OCI-M2 (cell line): ENCODE data around the gene HOXC11.

Experiments
- DNase-seq: peaks from one replicate; lab custom pipeline; 2025; ENCODE audit not compliant: unreplicated experiment; lab: John Stamatoyannopoulos, UW

Gene HOXC11

DNA sequence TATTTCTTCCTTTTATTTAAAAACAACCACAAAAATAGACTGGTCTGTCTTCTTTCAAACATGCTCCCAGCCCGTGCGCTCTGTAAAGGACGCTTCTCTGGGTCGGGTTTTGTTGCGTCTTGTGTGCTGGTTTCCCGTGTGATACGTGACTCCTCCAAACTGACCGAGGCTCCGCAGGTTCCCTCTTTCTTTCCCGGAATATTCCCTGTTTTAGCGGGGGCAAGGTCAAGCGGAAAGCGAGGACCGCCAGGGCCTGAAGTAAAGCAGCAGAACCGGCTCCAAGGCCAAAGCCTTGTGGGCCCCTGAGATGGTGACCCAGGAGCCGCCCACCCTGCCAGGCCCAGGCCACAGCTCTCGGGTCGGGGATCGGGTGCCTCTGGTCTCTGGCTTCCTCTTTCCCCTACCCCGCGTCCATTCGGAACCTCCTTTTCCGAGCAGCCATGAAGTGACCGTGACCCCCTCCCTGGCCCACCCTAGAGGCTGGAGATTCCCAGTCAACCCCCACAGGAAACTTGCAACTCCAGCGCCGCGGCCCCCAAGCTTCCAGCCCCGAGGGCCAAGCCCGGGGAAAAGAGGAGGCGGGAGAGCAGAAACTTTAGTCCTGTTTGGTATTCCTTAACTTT lies 11.1 kb downstream of the HOXC11 start:
- DNase-seq, result no peak

DNA sequence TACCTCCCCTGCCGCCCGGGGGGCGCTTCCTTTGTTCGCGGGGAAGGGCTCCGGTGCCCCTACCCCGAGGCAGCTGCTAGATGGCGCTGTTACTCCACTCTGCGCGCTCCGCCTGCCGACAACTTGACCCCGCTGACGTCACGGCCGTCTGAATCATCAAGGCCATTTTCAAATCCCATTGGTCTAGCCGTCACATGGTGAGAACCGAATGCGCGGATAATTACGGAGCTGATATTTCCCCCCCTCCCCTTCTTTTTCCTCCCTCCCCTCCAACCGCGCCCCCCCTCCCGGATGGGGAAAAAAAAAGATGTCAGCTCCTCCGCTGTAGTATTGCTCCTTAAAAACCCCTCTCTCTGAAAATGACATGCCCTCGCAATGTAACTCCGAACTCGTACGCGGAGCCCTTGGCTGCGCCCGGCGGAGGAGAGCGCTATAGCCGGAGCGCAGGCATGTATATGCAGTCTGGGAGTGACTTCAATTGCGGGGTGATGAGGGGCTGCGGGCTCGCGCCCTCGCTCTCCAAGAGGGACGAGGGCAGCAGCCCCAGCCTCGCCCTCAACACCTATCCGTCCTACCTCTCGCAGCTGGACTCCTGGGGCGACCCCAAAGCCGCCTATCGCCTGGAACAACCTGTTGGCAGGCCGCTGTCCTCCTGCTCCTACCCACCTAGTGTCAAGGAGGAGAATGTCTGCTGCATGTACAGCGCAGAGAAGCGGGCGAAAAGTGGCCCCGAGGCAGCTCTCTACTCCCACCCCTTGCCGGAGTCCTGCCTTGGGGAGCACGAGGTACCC lies 12.2 kb downstream of the HOXC11 start, which contains the start of gene HOXC10:
TSS of gene HOXC10 (plus strand) at position 246 of the 791 bp plus-strand sequence. CDS start at position 360, 114 bp downstream.
- no peak for DNase-seq

DNA sequence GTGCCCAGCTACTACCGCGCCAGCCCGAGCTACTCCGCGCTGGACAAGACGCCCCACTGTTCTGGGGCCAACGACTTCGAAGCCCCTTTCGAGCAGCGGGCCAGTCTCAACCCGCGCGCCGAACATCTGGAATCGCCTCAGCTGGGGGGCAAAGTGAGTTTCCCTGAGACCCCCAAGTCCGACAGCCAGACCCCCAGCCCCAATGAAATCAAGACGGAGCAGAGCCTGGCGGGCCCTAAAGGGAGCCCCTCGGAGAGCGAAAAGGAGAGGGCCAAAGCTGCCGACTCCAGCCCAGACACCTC lies 12.7 kb downstream of the HOXC11 start:
- no peak for DNase-seq

DNA sequence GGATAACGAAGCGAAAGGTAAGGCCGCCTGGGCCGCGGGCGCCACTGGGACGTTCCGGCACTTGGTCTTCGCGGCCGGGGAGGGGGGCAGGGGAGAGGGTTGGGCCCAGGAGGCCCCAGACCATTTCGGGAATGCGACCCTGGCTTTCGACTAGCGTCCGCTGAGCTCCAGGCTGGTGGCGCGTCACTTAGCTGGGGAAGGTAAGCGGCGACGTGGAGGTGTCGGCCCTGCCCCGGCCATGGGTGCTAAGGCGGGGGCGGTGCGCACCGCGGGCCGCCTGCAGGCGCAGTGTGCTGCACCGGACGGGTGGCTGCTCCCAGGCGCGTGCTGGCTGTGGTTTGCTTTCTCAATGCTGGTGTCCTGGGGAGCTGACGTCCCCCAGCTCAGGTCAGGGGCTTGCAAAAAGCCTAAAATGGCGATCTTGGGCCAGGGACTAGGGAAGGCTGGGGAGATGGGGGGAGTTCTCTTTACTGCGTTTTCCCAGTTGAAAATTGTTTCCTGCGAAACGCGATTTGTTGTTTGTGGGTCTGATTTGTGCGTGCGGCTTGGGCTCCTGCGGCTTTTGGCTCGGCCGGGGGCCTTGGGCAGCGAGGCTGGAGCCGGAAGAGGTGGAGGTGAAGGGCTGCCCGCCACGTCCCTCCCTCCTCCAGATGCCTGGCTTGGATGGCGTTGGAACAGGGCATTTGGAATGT lies 13.2 kb downstream of the HOXC11 start:
- DNase-seq, result no peak

DNA sequence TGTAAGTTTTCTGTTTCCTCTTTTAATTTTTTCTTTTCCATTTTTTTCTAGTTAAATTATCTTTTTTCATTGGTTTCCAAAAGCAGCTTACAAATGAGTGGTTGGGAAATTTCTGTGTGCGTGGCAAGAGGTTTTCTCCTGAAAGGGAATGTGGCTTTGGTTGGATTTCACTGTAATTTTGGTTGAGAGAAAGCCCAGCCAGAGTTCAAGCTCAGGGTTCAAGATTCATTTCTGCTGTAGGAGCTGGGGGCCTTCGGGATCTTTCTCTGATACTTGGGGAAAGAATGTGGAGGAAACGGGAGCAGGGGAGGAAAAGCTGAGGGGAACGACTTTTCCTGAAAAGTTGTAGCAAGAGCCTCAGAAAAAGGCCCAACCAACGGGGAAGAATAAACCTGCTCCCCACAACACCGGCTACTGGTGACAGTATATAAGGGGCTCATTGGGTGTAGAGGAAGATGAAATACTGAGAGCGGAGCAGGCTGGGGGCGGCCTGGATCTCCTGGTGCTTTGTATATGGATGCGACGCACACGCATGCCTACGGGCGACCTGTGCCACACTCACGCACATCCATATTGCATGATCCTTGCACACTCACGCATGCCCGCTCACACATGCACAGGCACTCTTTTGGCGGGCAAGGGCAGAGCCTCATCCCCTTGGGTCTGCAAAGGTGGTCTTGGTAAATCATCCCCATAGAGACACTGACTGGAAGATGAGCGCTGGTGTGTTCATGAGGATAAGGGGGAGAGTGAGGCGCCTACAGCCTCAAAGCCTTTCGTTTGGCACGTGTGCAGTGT lies 14.0 kb downstream of the HOXC11 start:
- no peak for DNase-seq

DNA sequence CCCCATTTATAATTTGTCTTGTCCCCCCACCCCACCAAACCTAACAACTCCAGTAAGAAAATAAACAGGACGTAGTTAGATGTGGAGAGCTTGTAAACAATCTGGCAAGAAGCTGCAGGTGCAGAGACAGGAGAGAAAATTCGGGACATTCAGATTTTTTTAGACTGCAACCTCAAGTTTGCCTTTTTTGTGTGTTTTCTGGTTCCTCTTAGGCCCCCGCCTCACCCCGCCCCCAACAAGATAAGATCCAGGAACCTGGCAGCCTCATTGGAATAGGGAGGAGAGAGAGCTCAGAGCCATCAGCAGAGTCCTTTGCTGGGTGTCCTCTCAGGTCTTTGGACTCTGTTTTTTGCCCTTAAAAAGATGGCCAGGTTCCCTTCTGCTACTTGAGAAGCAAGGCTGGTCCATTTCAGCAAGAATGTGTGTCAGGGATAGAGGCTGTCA lies 14.9 kb downstream of the HOXC11 start:
- DNase-seq, result no peak

DNA sequence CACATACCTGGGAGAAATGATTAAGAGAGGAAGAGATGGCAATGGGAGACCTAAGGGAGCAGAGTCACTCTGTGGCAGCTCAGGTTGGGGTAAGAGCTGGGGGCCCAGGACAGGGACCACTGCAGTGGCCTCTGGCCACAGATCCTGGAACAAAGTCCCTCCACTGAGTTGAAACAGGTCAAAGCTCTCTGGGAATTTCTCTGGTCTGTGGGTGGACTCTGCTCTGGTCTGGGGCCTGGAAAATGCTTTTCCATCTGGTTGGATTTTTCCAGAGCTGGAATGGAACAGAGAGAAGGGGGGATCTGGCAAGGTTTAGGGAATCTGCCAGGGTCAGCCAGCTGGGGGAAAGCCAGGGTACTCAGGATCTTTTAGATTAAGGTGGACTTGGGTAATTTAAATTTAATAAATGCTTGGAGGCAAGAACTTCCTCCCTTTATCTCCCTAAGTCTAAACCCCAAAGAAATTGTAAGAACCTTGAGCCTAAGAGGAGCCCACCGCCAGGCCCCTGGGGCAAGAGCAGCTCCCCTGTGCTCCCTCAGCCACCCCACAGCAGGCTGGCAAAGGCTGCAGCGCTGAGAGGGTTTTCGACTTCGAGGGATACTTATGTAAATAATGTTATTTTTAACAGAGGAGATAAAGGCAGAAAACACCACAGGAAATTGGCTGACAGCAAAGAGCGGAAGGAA lies 15.8 kb downstream of the HOXC11 start:
- no peak for DNase-seq

DNA sequence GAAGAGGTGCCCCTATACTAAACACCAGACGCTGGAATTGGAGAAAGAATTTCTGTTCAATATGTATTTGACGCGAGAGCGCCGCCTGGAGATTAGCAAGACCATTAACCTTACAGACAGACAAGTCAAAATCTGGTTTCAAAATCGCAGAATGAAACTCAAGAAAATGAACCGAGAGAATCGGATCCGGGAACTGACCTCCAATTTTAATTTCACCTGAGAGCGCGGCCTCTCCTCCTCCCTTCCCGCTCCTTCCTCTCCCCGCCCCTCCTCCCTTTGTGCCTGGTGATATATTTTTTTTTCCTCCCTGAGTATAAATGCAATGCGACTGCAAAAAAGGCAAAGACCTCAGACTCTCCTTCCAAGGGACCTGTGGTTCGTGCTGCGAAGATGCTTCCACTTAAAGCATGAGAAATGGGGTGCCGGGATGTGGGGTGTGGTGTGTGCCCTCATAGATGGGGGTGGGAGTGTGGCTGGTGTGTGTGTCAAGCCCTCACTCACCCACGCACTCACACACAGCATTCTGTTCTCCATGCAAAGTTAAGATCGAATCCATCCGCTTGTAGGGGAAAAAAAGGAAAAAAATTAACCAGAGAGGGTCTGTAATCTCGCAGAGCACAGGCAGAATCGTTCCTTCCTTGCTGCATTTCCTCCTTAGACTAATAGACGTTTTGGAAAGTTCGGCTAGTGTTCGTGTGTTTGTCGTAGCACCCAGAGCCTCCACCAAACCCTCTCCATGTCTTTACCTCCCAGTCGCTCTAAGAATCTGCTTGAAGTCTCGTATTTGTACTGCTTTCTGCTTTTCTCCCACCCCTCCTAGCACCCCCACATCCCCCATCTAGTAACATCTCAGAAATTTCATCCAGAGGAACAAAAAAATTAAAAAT lies 16.5 kb downstream of the HOXC11 start:
- DNase-seq, result peak; percentile 38

DNA sequence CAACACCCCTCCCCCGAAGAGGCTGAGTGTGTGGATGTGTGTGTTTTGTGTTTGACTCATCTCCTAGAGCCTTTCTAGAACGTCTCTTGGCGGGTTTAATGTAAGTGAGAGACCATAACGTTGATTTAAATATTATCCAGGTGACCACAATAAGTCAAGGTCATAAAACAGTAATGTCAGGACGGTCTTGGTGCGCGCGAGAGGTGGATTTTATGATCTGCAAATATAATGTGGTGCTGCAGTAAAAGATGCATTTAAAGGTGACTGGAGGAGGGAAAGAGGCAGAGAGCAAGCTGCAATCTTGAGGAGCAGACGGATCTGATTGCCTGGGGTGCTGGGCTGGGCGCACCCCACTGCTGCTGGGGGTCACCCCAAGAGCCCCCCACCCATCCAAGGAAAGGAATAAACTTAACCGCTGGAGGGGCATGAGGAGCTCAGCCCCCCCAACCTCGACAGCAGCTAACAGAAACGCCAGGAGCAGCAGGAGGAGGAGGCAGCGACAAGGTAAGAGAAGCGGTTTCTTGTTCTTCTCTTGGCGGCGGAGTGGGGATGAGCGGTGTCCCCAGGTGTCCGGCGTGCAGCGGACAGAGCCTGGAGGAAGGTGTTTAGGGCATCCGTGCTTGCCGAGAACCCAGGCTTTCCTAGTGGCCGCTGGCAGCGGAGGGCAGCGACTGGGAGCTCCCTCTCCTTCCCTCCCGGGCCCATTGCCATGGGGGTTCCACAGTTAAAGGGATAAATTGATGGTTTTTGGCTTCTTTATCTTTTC lies 17.6 kb downstream of the HOXC11 start:
- no peak for DNase-seq

DNA sequence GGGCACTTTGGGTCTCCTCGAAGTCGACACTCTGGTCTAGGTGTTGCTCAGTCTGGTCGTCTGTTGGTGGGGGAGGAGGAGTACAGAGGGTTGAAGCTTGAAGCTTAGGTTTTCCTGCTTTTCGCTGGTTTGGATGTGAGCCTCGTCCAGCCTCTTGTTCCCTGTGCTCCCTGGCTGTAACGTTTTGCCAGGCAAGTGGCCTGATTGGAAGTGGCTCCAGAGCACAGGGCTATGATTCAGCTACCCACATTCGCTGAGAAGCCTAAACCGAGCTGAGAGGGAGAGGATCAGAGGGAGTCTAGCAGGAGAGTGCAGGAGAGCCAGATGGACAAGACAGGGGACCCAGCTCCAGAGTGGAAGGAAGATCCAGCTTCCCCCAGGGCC lies 18.1 kb downstream of the HOXC11 start:
- DNase-seq, result no peak

DNA sequence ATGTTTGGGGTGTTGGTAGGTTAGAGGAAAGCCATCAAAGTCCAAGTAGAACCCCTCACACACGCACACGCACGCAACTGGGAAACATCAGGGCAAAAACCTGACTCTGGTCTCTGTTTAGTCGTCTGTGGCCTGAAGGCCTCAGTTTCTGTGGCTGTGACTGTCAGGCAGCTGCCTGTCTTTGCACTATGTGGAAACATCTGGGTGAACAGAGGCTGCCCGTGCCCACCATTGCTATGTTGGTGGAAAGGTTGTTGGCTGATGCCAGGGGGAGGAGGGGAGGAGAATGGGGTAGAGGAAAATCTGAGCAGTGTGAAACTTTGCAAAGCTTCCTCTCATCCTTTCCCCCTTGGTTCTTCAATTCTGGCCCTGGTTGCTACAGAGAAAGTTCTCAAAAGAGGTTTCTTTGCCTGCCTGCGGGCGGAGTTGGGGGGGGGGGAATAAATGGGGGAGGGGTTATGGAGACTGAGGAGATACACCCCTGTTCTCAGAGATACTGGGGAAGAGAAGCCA lies 19.5 kb downstream of the HOXC11 start:
- no peak for DNase-seq

DNA sequence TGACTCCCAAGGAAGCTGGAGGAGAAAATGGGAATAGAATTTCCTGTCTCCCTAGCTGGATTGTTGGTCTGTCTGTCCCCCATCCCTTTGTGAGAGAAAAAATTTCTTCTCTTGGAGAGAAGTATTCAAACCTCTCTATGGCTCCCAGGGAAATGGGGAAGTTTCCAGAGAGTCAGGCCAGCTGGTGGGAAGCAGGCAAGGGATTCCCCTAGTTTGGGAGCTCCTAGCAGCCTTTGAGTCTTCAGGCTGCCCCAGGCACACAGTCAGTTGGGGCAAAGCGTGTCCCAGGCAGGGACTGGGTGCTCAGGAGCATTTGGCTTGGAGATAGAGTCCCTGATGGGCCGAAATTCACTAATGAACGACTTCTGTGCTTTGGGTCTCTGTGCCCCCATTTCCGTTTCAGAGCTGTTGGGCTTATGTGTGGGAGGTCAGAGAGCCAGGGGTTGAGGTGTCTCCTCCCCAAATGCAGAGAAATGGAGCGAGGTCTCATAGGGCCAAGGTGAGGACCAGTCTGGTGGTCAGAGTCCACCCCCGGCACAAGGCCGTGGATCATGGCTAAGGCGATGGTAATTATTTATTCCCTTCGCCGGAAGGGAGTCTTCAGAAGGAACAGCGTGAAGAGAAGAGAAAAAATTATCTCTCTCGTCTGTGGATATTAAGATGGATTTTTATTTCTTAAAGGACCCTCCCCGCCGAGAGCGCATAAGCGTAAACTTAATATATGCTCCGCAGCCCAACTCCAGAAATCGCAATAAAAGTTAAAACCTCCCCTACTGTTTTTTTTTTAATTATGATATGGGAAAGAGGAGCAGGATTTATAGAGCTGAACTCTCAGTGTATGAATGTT lies 20.5 kb downstream of the HOXC11 start:
- no peak for DNase-seq

DNA sequence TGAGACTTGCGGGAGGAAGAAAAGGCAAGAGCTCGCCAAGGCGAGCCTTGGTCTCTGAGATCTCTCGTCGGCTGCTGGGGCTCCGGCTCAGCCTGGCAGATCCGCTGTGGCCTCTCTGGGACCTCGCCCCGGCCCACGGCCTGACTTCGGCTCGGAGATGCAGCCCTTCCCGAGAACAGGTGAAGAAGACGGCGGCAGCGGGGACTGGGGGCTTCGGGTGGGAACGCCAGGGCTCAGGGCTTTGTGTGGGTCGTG lies 21.0 kb downstream of the HOXC11 start:
- DNase-seq, result no peak

DNA sequence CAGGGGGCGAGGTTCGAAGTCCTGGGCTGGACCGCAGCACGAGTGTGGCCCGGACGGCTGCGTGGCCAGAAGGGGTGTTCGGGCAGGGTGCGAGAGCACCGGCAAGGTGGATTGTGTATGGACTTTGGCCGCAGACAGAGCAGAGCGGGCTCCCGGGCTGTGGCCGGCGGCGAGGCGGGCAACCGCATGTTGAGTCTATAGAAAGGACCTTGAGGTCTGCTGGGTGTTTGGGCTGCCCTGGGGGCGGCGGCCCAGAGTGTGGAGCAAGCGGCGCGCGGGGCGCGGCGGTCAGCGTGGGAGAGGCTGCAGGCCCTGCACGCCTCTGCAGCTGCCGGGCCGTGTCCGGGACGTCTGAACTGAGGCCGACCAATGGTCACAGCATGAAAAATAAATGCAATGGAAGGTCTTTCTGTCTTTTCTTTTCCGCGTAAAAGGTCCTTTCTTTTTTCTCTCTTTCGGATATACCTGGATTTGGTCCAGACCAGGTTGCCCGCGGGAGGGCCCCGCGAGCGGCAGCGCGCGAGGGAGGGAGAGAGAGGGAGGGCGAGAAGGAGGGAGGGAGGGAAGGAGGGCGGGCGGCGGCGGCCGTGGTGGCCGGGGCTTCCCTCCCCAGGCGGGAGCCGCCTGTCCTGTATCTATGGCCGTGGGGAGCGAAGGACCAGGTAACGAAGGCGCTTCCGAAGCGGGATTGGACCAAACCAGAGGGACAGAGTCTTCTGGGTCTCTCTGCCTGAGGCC lies 21.5 kb downstream of the HOXC11 start:
- DNase-seq, result no peak

DNA sequence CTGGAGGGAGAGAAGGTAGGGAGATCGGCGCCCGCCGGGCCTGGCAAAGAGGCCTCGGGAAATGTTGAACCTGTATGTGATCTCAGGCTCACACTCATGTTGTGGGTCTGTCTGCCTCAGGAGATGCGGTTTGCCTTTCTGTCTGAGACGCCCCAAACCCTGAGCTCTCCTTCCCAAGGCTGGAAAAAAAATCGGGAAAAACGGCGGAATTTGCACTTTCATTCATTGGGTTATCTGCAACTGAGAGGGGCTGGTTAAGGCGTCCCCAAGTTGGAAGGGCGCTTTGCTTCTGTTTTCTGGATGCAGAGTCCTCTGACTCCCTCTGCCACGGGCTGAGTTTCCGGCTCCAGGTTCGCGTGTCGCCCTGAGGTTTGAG lies 22.1 kb downstream of the HOXC11 start:
- DNase-seq, result no peak

DNA sequence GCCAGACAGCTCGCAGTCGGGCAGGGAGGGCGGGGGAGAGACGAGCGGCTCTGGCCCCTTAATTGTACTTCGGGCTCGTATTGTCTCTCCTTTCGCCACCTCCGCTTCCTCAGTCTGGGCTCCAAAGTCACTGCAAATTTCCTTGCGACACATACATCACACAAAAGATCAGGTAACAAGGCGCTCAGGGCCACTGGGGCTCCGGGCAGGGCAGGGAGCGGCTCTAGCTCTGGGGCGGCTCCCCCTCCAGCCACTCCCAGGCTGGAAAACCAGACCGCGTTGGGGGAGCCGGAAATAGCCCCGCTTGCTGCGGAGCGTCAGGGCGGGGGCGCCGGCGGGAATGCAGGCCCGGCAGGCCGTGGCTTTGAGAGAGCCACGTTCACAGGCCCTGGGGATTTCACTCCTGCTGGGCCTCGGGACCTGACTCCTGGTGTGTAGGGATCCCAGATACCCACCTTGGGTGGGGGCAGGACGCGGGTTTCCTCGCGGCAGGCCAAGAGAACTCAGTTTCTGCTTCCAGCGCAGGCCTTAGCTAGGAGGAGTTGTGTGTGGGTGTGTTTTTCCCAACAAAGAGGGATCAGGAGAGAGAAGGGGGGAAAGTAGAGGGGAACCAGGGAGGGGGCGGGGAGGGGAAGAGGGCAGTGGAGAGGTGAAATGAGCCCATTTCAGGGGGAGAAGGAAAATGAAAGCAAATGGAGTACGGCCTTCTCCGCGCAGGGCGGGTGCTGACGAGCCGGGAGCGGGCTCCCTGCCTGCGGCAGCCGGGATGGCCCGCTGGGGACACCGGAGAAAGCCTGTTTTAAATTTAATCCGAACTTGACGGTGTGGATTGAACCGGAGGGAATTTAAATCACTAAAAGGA lies 22.7 kb downstream of the HOXC11 start:
- DNase-seq, result no peak
